ENCODE measurements around the gene GPR33. TPM values are rescaled to one million over a fixed set of nuclear protein-coding genes. Genes with fewer than 3 reads are reported as not detected.

The GPR33 gene
- not detected in 2 replicates for total RNA-seq (2014; rRNA removed; shearing (Covaris generic); ENCODE audit: low replicate concordance)

GRCh38 chr14:31487886-31488285 lies at the start of gene GPR33:
TSS of gene GPR33 (minus strand) at chr14:31488039. CDS start at chr14:31483965, 4,074 bp downstream.
- Histone ChIP-seq H3K4me2 (ENCODE audit: low read depth, low read length, poor library complexity, severe bottlenecking) (no peak within 1 kb of the TSS), H3K36me3 (ENCODE audit: insufficient read depth, low read length) (no peaks in the 10 kb centered on the region), H3K27ac (ENCODE audit: low read length) (no peak within 1 kb of the TSS), H2AFZ (ENCODE audit: low read length) (no peak within 1 kb of the TSS), H3K9me3 (ENCODE audit: low read length) (no peaks in the 10 kb centered on the region), H4K20me1 (ENCODE audit: insufficient read depth, low read depth, low read length) (no peaks in the 10 kb centered on the region), H3K4me3 (ENCODE audit: low read length) (no peak within 1 kb of the TSS), H3K9ac (ENCODE audit: low read length) (no peak within 1 kb of the TSS), H3K79me2 (ENCODE audit: low read length) (no peaks in the 10 kb centered on the region), H3K4me1 (ENCODE audit: low read length) (peaks cover 19% of the 10 kb centered on the region), H3K27me3 (ENCODE audit: low read length) (no peaks in the 10 kb centered on the region), H3K9me2 (replicated peaks; ENCODE audit: insufficient read depth, low read length) (no peaks in the 10 kb centered on the region)
- no peak for DNase-seq

GRCh38 chr14:31536201-31536960 lies 48.5 kb upstream of the GPR33 start:
- Histone ChIP-seq H3K4me1 (ENCODE audit: low read length) (no peaks in the 10 kb centered on the region), H3K27me3 (ENCODE audit: low read length) (no peaks in the 10 kb centered on the region), H2AFZ (ENCODE audit: low read length) (no peak overlapping the region), H4K20me1 (ENCODE audit: insufficient read depth, low read depth, low read length) (no peaks in the 10 kb centered on the region), H3K27ac (ENCODE audit: low read length) (no peak overlapping the region), H3K9me2 (replicated peaks; ENCODE audit: insufficient read depth, low read length) (no peaks in the 10 kb centered on the region), H3K4me2 (ENCODE audit: low read depth, low read length, poor library complexity, severe bottlenecking) (no peak overlapping the region), H3K9ac (ENCODE audit: low read length) (no peak overlapping the region), H3K9me3 (ENCODE audit: low read length) (no peaks in the 10 kb centered on the region), H3K36me3 (ENCODE audit: insufficient read depth, low read length) (no peaks in the 10 kb centered on the region), H3K79me2 (ENCODE audit: low read length) (no peaks in the 10 kb centered on the region), H3K4me3 (ENCODE audit: low read length) (no peak overlapping the region)
- no peak for DNase-seq

GRCh38 chr14:31530136-31530535 lies 42.3 kb upstream of the GPR33 start:
- Histone ChIP-seq H4K20me1 (ENCODE audit: insufficient read depth, low read depth, low read length) (no peaks in the 10 kb centered on the region), H3K9me2 (replicated peaks; ENCODE audit: insufficient read depth, low read length) (no peaks in the 10 kb centered on the region), H2AFZ (ENCODE audit: low read length) (no peak overlapping the region), H3K9me3 (ENCODE audit: low read length) (no peaks in the 10 kb centered on the region), H3K4me1 (ENCODE audit: low read length) (no peaks in the 10 kb centered on the region), H3K27ac (ENCODE audit: low read length) (no peak overlapping the region), H3K27me3 (ENCODE audit: low read length) (no peaks in the 10 kb centered on the region), H3K9ac (ENCODE audit: low read length) (no peak overlapping the region), H3K4me3 (ENCODE audit: low read length) (no peak overlapping the region), H3K79me2 (ENCODE audit: low read length) (no peaks in the 10 kb centered on the region), H3K36me3 (ENCODE audit: insufficient read depth, low read length) (no peaks in the 10 kb centered on the region), H3K4me2 (ENCODE audit: low read depth, low read length, poor library complexity, severe bottlenecking) (no peak overlapping the region)
- DNase-seq: no peak

GRCh38 chr14:31529053-31529452 lies 41.2 kb upstream of the GPR33 start:
- Histone ChIP-seq H3K27ac (ENCODE audit: low read length) (no peak overlapping the region), H3K4me1 (ENCODE audit: low read length) (no peaks in the 10 kb centered on the region), H4K20me1 (ENCODE audit: insufficient read depth, low read depth, low read length) (no peaks in the 10 kb centered on the region), H3K27me3 (ENCODE audit: low read length) (no peaks in the 10 kb centered on the region), H3K36me3 (ENCODE audit: insufficient read depth, low read length) (no peaks in the 10 kb centered on the region), H3K9ac (ENCODE audit: low read length) (no peak overlapping the region), H3K4me3 (ENCODE audit: low read length) (no peak overlapping the region), H2AFZ (ENCODE audit: low read length) (no peak overlapping the region), H3K9me2 (replicated peaks; ENCODE audit: insufficient read depth, low read length) (no peaks in the 10 kb centered on the region), H3K9me3 (ENCODE audit: low read length) (no peaks in the 10 kb centered on the region), H3K79me2 (ENCODE audit: low read length) (no peaks in the 10 kb centered on the region), H3K4me2 (ENCODE audit: low read depth, low read length, poor library complexity, severe bottlenecking) (no peak overlapping the region)
- DNase-seq: no peak

GRCh38 chr14:31527546-31527945 lies 39.7 kb upstream of the GPR33 start:
- Histone ChIP-seq H3K27me3 (ENCODE audit: low read length) (no peaks in the 10 kb centered on the region), H3K79me2 (ENCODE audit: low read length) (no peaks in the 10 kb centered on the region), H2AFZ (ENCODE audit: low read length) (no peak overlapping the region), H3K4me2 (ENCODE audit: low read depth, low read length, poor library complexity, severe bottlenecking) (no peak overlapping the region), H3K36me3 (ENCODE audit: insufficient read depth, low read length) (no peaks in the 10 kb centered on the region), H3K4me3 (ENCODE audit: low read length) (no peak overlapping the region), H3K9ac (ENCODE audit: low read length) (no peak overlapping the region), H3K9me2 (replicated peaks; ENCODE audit: insufficient read depth, low read length) (no peaks in the 10 kb centered on the region), H4K20me1 (ENCODE audit: insufficient read depth, low read depth, low read length) (no peaks in the 10 kb centered on the region), H3K9me3 (ENCODE audit: low read length) (no peaks in the 10 kb centered on the region), H3K27ac (ENCODE audit: low read length) (no peak overlapping the region), H3K4me1 (ENCODE audit: low read length) (no peaks in the 10 kb centered on the region)
- DNase-seq: no peak

DNA sequence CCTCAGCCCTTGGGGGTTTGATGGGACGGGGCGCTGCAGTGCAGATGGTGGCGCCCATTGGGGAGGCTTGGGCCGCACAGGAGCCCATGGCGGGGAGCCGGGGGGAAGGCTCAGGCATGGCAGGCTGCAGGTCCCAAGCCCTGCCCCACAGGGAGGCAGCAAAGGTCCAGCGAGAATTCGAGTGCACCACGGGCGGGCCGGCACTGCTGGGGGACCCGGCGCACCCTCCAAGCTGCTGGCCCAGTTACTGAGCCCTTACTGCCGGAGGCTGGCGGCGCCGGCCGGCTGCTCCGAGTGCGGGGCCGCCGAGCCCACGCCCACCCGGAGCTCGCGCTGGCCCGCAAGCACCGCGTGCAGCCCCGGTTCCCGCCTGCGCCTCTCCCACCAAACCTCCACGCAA lies 39.2 kb upstream of the GPR33 start:
- H3K4me1 ChIP-seq (ENCODE audit: low read length): no peaks in the 10 kb centered on the region
- DNase-seq: no peak

DNA sequence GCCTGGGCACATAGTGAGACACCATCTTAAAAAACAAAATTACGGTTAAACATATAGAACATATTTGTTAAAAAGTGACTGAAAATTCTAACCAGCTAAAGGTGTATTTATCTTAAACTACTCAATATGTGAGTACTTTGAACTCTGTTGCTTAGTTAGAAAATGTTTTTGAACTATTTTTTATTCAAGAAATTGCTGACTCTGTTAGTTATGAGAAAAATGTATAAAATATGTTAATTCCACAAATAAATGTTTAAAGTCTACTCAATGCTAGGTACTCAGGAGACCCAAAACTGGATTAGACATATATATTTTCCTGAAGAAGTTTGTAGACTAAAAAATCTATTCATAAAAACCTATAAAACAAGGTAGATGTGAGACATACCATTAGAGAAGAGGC lies 23.0 kb upstream of the GPR33 start:
- no peaks in the 10 kb centered on the region for H3K4me1 ChIP-seq (ENCODE audit: low read length)
- no peaks in the 10 kb centered on the region for H3K9me3 ChIP-seq (ENCODE audit: low read length)
- no peaks in the 10 kb centered on the region for H4K20me1 ChIP-seq (ENCODE audit: insufficient read depth, low read depth, low read length)
- no peak overlapping the region for H3K27ac ChIP-seq (ENCODE audit: low read length)
- no peak overlapping the region for H2AFZ ChIP-seq (ENCODE audit: low read length)
- no peaks in the 10 kb centered on the region for H3K36me3 ChIP-seq (ENCODE audit: insufficient read depth, low read length)
- no peak for DNase-seq
- no peaks in the 10 kb centered on the region for H3K27me3 ChIP-seq (ENCODE audit: low read length)
- no peaks in the 10 kb centered on the region for H3K79me2 ChIP-seq (ENCODE audit: low read length)
- H3K9me2 ChIP-seq (replicated peaks; ENCODE audit: insufficient read depth, low read length): no peaks in the 10 kb centered on the region
- H3K9ac ChIP-seq (ENCODE audit: low read length): no peak overlapping the region
- H3K4me3 ChIP-seq (ENCODE audit: low read length): no peak overlapping the region
- H3K4me2 ChIP-seq (ENCODE audit: low read depth, low read length, poor library complexity, severe bottlenecking): no peak overlapping the region

More for the DNA sequence above, 39.2 kb upstream of the GPR33 start:
- Histone ChIP-seq H3K9ac (ENCODE audit: low read length) (no peak overlapping the region), H3K4me2 (ENCODE audit: low read depth, low read length, poor library complexity, severe bottlenecking) (no peak overlapping the region), H3K9me3 (ENCODE audit: low read length) (no peaks in the 10 kb centered on the region), H4K20me1 (ENCODE audit: insufficient read depth, low read depth, low read length) (no peaks in the 10 kb centered on the region), H3K36me3 (ENCODE audit: insufficient read depth, low read length) (no peaks in the 10 kb centered on the region), H3K9me2 (replicated peaks; ENCODE audit: insufficient read depth, low read length) (no peaks in the 10 kb centered on the region), H3K4me3 (ENCODE audit: low read length) (no peak overlapping the region), H3K27me3 (ENCODE audit: low read length) (no peaks in the 10 kb centered on the region), H3K27ac (ENCODE audit: low read length) (no peak overlapping the region), H3K79me2 (ENCODE audit: low read length) (no peaks in the 10 kb centered on the region), H2AFZ (ENCODE audit: low read length) (no peak overlapping the region)

DNA sequence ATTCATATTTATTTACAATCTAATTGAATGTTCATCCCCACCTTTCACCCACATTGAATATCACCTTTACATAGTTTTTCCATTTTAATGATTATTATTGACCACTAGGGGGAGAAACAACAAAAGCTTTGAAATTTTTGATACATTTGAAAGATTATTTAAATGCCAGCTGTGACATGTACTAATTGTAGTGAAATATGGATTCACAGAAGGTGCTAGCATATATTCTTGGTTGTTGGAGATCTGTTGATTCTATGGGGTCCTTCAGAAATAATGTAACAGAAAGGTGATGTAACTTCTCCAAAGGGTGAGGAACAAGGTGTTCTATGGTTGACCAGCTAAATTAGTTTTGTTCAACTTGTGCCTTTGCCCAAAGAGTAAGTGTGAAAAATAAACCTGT lies 22.4 kb upstream of the GPR33 start:
- Histone ChIP-seq H3K27me3 (ENCODE audit: low read length) (no peaks in the 10 kb centered on the region), H3K9me3 (ENCODE audit: low read length) (no peaks in the 10 kb centered on the region), H3K4me1 (ENCODE audit: low read length) (no peaks in the 10 kb centered on the region), H2AFZ (ENCODE audit: low read length) (no peak overlapping the region), H3K9ac (ENCODE audit: low read length) (no peak overlapping the region), H3K27ac (ENCODE audit: low read length) (no peak overlapping the region), H4K20me1 (ENCODE audit: insufficient read depth, low read depth, low read length) (no peaks in the 10 kb centered on the region), H3K4me2 (ENCODE audit: low read depth, low read length, poor library complexity, severe bottlenecking) (no peak overlapping the region), H3K79me2 (ENCODE audit: low read length) (no peaks in the 10 kb centered on the region), H3K36me3 (ENCODE audit: insufficient read depth, low read length) (no peaks in the 10 kb centered on the region), H3K4me3 (ENCODE audit: low read length) (no peak overlapping the region), H3K9me2 (replicated peaks; ENCODE audit: insufficient read depth, low read length) (no peaks in the 10 kb centered on the region)
- peak; percentile 81 for DNase-seq

All from Karpas-422 (cell line).